ENCODE results near the gene SIN3A.
"Not testable (repeated sequence)": the region's sequence is repeated elsewhere in the genome, so short reads cannot be mapped to it uniquely, and the experiment has no call there.

The SIN3A gene

DNA sequence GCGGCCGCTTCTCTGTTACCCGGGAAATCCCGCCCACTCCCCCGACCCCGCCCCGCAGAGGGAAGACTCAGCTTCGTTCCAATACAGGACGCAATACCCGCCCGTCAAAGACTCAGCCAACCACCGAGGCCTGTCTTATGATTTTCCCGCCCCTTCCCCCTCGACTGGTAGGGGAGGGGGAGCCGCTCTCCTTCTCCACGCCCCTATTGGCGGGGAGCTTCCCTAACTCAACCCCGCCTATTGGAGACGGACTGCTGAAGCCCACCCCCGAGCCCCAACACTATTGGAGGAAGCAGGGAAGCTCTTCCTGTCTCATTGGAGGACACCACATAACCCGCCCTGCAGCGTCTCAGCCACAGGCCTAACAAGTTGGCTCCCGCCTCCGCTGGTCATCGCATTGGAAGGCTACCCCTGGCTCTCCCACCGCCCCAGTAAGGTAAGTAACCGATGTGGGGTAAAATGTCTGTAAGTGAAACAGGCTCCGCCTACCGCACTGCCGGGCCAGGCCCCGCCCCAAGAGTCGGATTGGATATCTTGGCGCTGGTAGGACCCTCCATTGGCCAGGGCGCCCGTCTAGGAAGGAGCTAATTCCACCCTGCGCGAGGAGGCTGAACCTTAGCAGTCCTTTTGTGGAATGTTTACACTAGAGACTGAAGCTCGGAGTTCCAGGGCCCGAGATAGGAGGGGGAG, at the start of gene SIN3A:
TSS of gene SIN3A (minus strand) at position 17 of the 690 bp plus-strand sequence. CDS start 21,315 bp downstream, outside the sequence.
- peak; percentile 100 for DNase-seq (ENCODE audit: low read depth)

DNA sequence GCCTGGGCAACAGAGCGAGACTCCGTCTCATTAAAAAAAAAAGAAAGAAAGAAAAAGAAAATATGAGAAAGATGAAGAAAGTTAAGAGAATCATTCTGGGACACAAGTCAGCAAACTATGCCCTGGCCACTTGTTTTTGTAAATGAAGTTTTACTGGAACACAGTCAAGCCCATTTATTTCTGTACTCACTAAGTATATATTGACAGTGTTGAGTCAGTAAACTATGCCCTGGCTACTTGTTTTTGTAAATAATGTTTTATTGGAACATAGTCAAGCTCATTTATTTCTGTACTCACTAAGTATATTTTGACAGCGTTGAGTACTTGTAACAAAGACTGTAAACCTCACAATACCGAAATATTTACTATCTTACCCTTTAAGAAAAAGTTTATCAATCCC, 42.2 kb upstream of the SIN3A start:
- no peak for DNase-seq (ENCODE audit: low read depth)

DNA sequence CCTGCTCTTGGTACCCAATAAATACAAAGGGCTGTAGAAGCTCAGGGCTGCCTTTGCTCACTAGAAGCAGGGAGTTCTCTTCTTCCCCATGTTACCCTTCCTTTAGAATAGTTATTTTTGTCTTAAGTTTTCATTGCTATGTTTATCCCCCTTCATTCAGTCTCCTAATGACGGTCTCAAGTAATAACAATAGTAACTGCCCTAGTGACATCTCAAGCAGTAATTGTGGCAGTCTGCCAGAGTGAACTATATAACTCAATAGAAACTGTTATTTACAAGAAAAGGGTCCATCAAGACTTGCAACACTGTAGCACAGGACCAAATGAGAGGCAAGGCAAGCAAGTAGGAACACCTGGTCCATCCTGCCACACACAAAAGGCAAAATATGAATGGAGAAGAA, 32.5 kb upstream of the SIN3A start:
- no peak for DNase-seq (ENCODE audit: low read depth)

DNA sequence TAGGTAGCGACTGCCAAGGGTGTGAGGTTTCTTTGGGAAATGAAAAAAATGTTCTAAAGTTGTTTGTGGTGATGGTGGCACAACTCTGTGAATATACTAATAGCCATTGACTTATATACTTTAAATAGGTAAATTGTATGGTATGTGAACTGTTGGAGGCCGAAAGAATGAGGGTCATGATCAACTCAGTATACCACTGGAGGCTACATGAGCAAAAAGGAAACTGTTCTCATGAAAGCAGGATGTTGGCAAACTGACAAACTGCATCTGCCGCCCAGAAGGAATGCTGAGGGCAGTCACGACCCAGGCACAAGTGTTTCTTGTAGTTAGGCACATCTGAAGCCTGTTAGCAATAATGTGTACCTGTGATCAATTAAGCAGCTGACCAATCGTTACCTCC, 32.1 kb upstream of the SIN3A start:
- not testable (repeated sequence) for DNase-seq (ENCODE audit: low read depth)

DNA sequence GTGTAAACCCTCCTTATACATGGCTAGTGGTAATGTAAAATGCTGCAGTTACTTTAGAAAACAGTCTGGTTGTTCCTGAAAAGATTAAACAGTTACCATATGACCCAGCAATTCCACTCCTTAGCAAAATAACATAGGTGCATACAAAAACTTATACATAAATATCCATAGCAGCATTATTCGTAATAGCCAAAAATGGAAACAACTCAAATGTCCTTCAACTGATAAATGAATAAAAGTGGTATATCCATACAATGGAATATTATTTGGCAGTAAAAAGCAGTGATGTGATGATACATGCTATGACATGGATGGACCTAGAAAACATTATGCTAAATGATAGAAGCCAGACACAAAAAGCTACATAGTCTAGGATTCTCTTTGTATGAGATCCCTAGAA, 31.6 kb upstream of the SIN3A start:
- no peak for DNase-seq (ENCODE audit: low read depth)

DNA sequence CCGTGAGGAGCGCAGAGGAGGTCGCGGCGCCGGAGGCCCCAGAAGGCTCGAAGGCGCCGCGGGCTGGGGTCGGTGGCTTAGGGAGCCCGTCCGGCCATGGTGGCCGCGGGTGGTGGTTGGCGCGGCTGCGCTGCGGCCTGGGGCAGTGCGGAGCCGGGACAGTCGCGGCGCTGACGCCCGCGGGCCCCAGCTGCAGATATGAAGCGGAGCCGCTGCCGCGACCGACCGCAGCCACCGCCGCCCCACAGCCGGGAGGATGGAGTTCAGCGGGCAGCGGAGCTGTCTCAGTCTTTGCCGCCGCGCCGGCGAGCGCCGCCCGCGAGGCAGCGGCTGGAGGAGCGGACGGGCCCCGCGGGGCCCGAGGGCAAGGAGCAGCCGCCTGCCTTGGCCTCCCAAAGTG, 29.0 kb upstream of the SIN3A start:
- not testable (repeated sequence) for DNase-seq (ENCODE audit: low read depth)

DNA sequence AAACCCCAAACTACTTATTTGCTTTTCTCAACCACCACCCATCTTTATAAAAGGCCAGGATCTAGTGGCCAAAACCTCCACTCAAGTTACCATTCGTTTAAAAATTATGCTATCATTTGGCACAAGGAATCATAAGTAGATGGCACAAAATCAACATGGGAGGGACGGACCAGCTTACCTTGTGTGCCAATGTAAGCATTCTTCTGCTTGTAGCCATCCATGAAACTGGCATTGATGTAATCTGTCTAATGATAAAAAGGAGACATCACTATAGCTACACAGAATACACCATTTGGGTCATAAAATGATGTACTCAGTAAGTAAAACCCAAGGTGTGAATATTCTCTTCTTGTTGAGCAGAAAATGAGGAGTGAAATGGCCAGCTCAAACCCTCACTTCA, 28.2 kb upstream of the SIN3A start:
- no peak for DNase-seq (ENCODE audit: low read depth)

DNA sequence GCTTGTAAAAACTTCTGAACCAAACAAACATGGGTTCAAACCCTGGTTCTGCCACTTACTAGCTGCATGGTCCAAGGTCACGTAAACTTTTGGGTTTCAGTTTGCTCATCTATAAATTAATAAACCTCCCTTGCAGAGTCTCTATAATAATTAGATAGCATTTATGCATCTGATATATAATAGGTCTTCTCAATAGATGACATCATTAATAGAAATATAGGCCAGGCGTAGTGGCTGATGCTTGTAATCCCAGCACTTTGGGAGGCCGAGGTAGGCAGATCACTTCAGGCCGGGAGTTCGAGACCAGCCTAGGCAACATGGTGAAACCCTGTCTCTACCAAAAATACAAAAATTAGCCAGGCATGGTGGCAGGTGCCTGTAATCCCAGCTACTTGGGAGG, 25.6 kb upstream of the SIN3A start:
- not testable (repeated sequence) for DNase-seq (ENCODE audit: low read depth)

DNA sequence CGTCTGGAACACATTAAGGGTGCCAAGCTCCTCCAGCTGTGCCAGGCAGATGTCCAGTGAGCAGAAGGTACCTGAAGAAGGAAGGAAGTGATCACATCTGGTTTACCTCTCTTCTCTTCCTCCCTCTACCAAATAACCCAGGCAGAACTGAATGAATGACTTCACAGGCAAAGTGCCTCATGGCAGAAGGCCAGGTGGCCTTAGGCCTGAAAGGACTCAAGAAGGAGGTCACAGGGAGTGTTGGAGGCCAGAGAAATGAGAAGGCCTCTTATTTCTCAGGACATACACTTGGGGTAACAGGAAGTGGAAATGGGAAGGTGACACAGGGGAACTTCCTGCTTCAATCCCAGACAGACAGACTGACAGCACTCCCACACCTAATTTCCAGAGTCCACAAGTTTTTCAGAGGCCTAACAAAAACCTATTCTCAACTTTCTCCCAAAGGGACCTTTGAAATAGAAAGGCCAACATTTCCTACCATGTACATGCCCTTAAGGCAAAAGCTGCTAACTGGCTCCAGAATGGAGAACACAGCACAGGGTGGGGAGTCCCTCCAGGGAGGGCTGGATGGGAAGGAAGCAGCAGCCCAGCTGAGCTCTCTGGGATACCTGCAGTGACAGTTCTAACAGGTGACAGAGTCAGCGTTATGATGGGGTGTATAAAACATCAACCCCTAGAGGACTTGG, 17.6 kb upstream of the SIN3A start:
- no peak for DNase-seq (ENCODE audit: low read depth)

DNA sequence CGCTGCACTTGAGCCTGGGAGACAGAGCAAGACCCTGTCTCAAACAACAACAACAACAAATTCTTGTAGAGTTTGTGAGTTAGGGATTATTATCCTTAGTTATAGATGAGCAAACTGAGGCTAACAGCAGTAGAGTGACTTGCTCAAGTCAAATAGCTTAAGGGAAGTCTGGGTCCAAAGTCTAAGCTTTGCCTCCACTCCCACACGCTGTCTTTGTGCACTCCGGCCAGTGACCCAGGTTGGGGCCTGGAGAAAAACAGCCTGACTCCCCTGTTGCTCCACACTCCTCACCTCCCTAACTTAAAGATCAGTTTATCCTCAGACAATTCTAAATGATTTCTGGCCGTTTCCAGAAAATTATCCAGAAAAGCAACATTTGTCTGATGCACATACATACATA, 9.2 kb upstream of the SIN3A start:
- no peak for DNase-seq (ENCODE audit: low read depth)

DNA sequence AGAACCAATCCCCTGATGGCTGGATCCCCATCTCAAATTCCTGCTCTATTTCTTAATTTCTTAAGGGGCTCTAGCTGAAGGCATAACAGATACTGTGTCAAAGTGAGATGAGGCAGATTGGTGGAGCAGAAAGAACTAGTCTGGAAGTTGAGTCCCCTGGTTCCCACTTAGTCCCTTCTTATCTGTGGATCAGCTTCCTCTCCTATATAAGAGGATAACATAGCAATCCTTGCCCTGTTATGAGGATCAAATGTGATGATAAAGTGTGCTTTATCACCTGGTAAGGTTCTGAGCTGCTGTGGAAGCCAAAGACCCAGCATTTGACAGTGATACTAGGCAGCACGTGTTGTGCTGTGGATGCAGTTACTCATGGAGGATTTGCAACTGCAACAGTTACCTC, 8.1 kb upstream of the SIN3A start:
- no peak for DNase-seq (ENCODE audit: low read depth)

DNA sequence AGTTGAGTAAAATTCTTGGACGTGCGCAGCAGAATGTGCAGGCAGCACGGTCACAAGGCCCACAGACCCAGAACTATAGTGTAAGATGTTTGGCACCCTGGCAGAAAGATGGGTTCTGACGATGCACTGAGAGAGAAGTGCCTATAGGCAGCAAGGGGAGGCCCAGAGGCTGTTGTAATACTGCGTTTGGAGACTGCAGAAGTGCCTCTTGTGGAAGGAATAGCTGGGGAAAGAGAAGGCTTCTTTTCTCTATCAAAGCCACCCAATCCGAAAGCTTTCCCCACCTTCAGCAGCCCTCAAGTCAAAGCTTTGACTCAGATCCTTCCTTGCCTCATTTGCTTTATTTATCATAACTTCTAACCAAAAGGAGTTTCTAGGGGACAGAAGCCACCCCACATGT, 5.2 kb upstream of the SIN3A start:
- no peak for DNase-seq (ENCODE audit: low read depth)

DNA sequence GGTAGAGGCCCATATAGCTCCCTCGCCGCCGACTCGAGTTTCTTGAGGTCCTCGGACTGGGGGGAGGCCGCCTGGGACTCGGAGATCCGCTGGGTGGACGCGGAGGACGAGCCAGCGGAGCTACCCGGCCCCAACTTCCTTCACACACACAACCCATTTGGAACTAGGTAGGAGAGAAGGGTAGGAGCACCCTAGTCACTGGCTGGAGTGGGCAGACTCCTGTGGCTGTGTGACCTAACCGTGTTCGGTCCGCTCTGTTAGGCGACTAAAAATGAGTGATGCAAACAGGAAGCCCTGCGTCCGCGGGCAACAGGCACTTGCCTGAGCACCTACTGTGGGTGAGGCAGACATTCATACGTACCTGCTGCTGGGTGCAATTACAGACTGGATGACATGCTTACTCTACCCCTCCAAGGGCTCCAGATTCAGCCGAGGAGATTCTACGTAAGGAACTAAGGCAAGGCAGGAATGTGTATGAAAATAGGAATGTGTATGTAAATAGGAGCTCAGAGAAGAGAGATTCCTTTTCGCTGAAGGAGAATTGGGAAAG, 4.6 kb upstream of the SIN3A start:
- no peak for DNase-seq (ENCODE audit: low read depth)

DNA sequence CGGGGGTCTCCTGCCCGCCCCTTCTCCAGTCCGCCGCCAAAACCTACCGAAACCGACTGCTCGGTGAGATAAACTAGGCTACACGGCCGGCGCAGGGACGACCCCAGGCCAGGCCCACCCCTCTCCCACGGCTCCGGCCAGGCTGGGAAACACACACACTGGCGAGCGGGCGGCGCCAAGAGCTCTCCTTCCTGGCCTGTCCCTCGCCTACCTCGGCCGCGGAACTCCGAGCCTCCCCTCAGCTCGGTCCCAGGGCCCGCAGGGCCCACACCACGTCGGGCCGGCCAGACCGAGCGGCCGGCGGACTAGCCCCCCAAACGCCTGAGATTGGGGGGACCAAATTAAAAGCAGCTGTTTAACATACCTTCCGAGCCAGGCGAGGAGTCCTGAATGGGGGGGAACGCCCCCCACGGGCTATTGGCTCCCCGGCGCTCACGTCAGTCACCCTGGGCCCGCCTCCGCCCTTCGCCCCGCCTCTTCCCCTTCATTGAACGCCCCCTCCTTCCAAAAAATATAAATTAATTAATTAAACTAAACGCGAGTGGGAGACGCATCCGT, 4.0 kb upstream of the SIN3A start:
- no peak for DNase-seq (ENCODE audit: low read depth)

DNA sequence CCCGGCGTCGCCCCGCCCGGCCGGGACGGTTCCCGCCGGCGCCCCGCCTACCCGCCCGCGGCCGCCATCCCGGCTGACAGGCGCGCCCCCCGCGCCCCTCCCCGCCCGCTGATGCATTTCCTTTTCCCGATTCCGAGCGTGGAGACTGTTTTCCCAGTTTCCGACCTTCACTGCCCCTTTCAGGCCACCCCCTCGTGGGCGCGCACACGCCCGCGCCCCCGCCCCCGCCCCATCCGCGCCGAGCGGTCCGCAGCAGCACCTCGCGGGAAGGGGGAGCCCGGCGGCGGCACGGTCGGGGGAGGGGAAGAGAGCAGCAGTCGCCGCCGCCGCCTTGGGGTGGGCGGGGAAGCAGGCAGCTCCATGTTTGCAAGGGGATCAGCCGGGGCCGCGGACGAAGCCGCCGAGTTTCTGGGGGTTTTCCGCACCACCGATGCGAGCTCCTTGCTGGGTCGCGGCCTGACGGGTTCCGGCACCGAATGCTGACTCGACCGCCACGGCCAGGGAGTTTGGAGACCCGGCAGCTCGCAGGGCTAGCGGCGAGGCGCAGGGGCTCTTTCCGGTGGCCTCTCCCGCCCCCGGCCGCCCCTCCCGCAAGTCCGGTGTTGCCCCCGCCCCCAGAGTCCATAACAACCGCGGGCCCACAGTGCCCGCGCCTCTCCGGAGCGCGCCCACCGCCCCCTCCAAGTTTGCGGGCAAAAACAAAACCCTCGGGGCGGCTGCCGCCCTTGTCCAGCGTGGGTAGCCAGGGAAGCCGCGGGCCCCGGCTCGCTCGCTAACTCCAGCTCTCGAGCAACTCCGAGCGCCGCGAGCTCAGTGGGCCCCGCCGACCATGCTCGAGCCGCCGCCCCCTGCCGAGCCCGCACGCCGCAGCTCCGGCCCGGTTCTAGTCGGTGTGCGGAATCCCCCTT, 3.2 kb upstream of the SIN3A start:
- no peak for DNase-seq (ENCODE audit: low read depth)

DNA sequence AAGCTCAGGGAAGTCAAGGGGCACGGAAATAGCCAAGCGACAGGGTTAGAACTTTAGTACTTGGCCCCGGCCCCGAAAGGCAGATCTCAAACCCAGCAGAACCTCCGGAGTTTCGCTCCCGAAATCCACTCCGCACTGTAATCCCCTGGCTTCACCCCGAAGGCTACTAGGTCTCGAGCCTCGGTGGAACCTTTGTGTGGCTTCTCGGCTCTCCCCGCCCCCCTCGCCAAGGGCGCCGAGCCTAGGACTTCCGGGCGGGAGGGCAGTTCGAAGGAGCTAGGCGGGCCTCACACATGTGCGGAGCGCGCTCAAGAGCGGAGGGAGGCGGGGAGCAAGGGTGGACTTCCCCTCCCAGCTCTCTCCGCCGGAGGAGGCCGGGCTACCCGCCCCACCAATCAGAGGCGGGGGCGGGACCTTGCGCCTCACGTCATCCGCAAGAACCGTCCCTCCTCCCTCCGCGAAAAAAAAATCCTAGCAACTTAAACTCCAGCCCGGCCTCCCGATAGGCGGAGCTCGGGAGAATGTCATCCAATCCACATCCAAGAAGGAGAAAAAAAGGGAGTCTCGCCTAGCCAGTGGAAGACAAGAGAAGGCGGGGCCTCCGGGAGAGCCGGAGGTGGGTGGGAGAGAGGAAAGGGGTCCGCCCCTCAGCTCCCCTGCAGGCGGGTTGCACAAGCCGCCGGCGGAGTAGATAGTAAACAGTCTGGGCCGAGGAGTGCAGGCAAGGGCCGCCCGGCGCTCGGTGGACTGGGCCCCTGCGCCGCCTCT, 2.4 kb upstream of the SIN3A start:
- peak; percentile 100 for DNase-seq (ENCODE audit: low read depth)

DNA sequence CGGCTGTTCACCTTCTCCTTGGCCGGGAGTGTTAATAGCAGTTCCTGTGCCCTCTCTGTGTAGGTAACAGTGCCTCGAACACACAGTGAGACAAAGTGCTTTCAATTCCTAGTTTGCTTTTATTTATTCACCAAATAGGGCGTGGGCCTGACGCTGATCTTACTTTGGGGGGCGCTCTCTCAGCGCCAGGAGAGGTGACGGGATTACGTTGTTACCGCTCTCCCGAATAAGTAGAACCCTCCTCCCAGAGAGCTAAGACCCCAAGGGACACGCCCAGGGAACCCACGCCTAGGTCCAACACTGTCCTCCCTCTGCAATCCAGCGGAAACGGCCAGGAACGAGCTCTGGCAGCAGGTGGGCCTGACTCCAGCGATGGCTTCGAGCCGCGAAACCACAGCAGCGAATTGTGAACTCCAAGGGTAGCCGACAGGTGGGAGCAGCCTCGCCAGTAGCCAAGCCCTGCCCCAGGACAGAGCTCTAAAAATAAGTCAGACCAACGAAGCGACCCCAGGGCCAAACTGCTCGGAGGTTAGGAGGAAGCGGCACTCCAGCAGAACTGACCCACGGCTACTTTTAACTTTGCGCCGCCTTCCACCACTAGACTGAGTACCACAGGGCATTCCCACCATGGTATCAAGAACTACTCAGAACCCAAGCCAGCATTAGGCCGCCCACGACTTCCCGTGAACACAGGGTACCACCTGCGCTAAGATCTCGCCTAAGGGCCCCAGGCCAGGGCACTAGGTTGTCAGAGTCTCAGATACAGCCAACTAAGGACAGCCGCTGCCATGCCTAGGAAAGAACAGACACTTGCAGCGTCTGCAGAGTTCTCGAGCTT, 1.6 kb upstream of the SIN3A start:
- DNase-seq (ENCODE audit: low read depth), result no peak

DNA sequence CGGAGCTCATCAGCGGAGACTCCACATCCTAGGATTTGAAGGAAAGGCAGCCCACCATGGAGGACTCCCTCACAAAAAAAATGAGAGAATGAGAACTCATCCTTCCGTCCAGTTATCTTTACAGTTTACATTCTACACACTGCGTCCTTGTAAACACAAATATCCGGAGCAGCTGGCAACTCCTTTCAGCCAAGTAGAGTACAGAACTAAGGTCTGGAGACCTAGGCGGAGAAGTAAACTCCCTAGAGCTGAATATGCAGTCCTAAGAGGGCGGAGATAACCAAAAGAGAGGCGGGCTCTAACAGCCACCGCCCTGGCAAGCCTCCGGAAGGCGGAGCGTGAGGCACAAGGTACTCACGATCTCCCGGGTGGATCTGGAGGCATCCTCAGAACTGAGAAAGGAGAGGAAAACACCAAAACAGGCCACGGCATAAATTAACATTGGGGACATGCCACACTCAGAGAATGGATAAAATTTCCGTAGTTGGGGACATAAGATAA, 924 bp upstream of the SIN3A start:
- no peak for DNase-seq (ENCODE audit: low read depth)

DNA sequence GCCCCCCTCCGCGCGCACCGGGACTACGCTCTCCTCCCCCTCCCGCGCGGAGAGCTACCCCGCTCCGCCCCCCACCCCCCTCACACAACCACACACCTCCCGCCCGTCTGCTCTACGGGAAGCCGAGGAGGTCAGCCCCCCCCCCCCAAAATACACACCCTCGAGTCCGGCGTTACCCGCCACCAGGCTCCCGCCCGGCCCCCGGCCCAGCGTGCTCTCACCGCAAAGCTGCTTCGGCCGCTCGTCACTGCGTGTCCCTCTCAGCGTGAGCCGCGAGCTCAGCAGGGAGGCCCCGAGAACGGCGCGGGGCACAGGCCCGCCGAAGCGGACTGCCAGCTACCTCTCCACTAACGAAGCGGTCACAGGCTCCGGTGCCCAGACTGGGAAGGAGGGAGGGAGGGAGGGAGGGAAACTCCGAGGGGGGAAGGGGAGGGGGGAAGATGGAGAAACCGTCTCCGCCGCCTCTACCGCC, 252 bp downstream of the SIN3A start:
- no peak for DNase-seq (ENCODE audit: low read depth)
